MCF 10A (cell line): ENCODE data around the gene SLC12A9. TPM values are rescaled to one million over a fixed set of nuclear protein-coding genes. Genes with fewer than 3 reads are reported as not detected.
"Not testable (repeated sequence)": the region's sequence is repeated elsewhere in the genome, so short reads cannot be mapped to it uniquely, and the experiment has no call there.

Experiments used
- BruUV-seq: library from RNA; stranded (reverse); fragments of 400-500 nt; replicated peaks from 2 replicates; lab custom pipeline; 2021; lab: Mats Ljungman, UMichigan
- CTCF ChIA-PET: fragments of 300-600 bp; sonication (Branson Sonifier 250); formaldehyde crosslinking; extraction: SDS; loops from one replicate; lab custom pipeline; 2021; ENCODE audit warnings: antibody characterized with exemption, inconsistent platforms; lab: Yijun Ruan, JAX
- POLR2A ChIA-PET: fragments of 300-600, 350-650 bp; sonication (Branson Sonifier 250); formaldehyde crosslinking; extraction: SDS; loops from one replicate; lab custom pipeline; 2020; ENCODE audit warnings: antibody characterized with exemption, inconsistent platforms; lab: Yijun Ruan, JAX
- DNase-seq: peaks from one replicate; pipeline ENCODE4 v3.0.0-alpha.2; 2018; ENCODE audit not compliant: unreplicated experiment
- H3K27ac Mint-ChIP-seq: one replicate; pipeline ENCODE4 v1.8.0; 2022; ENCODE audit warnings: mild to moderate bottlenecking, low read depth, mixed read lengths; ENCODE audit not compliant: unreplicated experiment
- H3K27me3 Mint-ChIP-seq: one replicate; pipeline ENCODE4 v1.8.0; 2022; ENCODE audit warnings: mixed read lengths; ENCODE audit not compliant: insufficient read depth, unreplicated experiment
- H3K36me3 Mint-ChIP-seq: one replicate; pipeline ENCODE4 v1.8.0; 2022; ENCODE audit warnings: mild to moderate bottlenecking, moderate library complexity, mixed read lengths; ENCODE audit not compliant: insufficient read depth, unreplicated experiment
- H3K4me1 Mint-ChIP-seq: one replicate; pipeline ENCODE4 v1.8.0; 2022; ENCODE audit warnings: mixed read lengths; ENCODE audit not compliant: insufficient read depth, unreplicated experiment
- H3K4me3 Mint-ChIP-seq: one replicate; pipeline ENCODE4 v1.8.0; 2022; ENCODE audit warnings: mild to moderate bottlenecking, moderate library complexity, mixed read lengths; ENCODE audit not compliant: unreplicated experiment
- H3K9me3 Mint-ChIP-seq: one replicate; pipeline ENCODE4 v1.8.0; 2022; ENCODE audit warnings: mixed read lengths; ENCODE audit not compliant: unreplicated experiment
- CTCF ChIP-seq: fragments of 200-600 bp; IDR thresholded peaks from one replicate; pipeline ENCODE4 v1.8.0; 2022; ENCODE audit warnings: antibody characterized with exemption, mild to moderate bottlenecking; ENCODE audit not compliant: unreplicated experiment
- intact Hi-C: fragments of 100-400 bp; cut with micrococcal nuclease; formaldehyde crosslinking; loops from 2 replicates; pipeline ENCODE4 v1.14.1; 2022
- total RNA-seq: library from RNA; stranded (reverse); gene quantifications from 2 replicates; pipeline ENCODE4 v1.2.3, GENCODE V29; 2022

Gene SLC12A9
- total RNA-seq, 1 experiment from 2014 or later = 19.2 TPM

- H3K4me1 Mint-ChIP-seq = peaks cover 6% of the 10 kb centered on the region
- H3K9me3 Mint-ChIP-seq = no peaks in the 10 kb centered on the region
- H3K27ac Mint-ChIP-seq = no peak overlapping the region
- H3K36me3 Mint-ChIP-seq = peaks cover 1% of the 10 kb centered on the region
- H3K4me3 Mint-ChIP-seq = no peak overlapping the region
- no peak for DNase-seq
- no TSS peak for BruUV-seq
- CTCF ChIA-PET = interaction anchor here (0.6 to 1.8 kb wide), 2 partner anchors 142 to 1615 kb away, joined by 3 to 12 read pairs; partner anchors contain the start of gene POP7
- intact Hi-C loops = no loop called here
- H3K27me3 Mint-ChIP-seq = no peaks in the 10 kb centered on the region
- no peak for TF ChIP-seq CTCF
- POLR2A ChIA-PET = no interaction called here
These were observed 5.2 kb upstream of the SLC12A9 start for GRCh38 chr7:100847360-100847759.

- peaks cover 17% of the 10 kb centered on the region for H3K36me3 Mint-ChIP-seq
- CTCF ChIA-PET = interaction anchor here (0.6 to 3.4 kb wide), 6 partner anchors 10 to 290 kb away, joined by 3 to 30 read pairs (median 4); partner anchors contain the start of gene POP7
- no peaks in the 10 kb centered on the region for H3K27me3 Mint-ChIP-seq
- intact Hi-C loops = no loop called here
- no peaks in the 10 kb centered on the region for H3K9me3 Mint-ChIP-seq
- peaks cover 6% of the 10 kb centered on the region for H3K4me1 Mint-ChIP-seq
- no peak overlapping the region for H3K27ac Mint-ChIP-seq
- no peak for TF ChIP-seq CTCF
- peak overlapping the region; percentile 90 for H3K4me3 Mint-ChIP-seq
- POLR2A ChIA-PET = interaction anchor here (0.5 to 1.3 kb wide), 5 partner anchors 21 to 183 kb away, joined by 3 read pairs; partner anchors contain the start of gene UFSP1
- no TSS peak for BruUV-seq
- DNase-seq = no peak
These were observed 1.8 kb downstream of the SLC12A9 start for GRCh38 chr7:100854146-100854895.

GRCh38 chr7:100854899-100855298 is 2.4 kb downstream of the SLC12A9 start:
- intact Hi-C loops = not testable (repeated sequence)
- CTCF ChIA-PET = interaction anchor here (0.6 to 2.0 kb wide), 4 partner anchors 9 to 158 kb away, joined by 3 to 11 read pairs (median 4); partner anchors contain the start of gene POP7
- POLR2A ChIA-PET = interaction anchor here (0.6 to 1.0 kb wide), 3 partner anchors 12 to 182 kb away, joined by 3 read pairs; partner anchors contain the start of gene TRIP6

GRCh38 chr7:100855515-100855914 is 3.0 kb downstream of the SLC12A9 start:
- no peaks in the 10 kb centered on the region for H3K9me3 Mint-ChIP-seq
- DNase-seq = no peak
- no peak overlapping the region for H3K27ac Mint-ChIP-seq
- no TSS peak for BruUV-seq
- CTCF ChIA-PET = interaction anchor here (1.4 to 2.0 kb wide), 2 partner anchors 130 to 150 kb away, joined by 5 to 11 read pairs; partner anchors contain the start of gene POP7
- no peak overlapping the region for H3K4me3 Mint-ChIP-seq
- POLR2A ChIA-PET = interaction anchor here (0.6 kb wide), 1 partner anchor 12 kb away, joined by 3 read pairs; the partner anchor contains the start of gene TRIP6
- intact Hi-C loops = no loop called here
- H3K4me1 Mint-ChIP-seq = peaks cover 6% of the 10 kb centered on the region
- TF ChIP-seq CTCF = no peak
- H3K27me3 Mint-ChIP-seq = no peaks in the 10 kb centered on the region
- H3K36me3 Mint-ChIP-seq = peaks cover 26% of the 10 kb centered on the region

More at GRCh38 chr7:100854899-100855298, 2.4 kb downstream of the SLC12A9 start:
- H3K36me3 Mint-ChIP-seq = peaks cover 20% of the 10 kb centered on the region
- H3K9me3 Mint-ChIP-seq, H3K27me3 Mint-ChIP-seq, BruUV-seq, H3K4me1 Mint-ChIP-seq, DNase-seq, H3K27ac Mint-ChIP-seq, H3K4me3 Mint-ChIP-seq: not testable (repeated sequence)
